ENCODE data around the gene GOPC.

The GOPC gene

DNA sequence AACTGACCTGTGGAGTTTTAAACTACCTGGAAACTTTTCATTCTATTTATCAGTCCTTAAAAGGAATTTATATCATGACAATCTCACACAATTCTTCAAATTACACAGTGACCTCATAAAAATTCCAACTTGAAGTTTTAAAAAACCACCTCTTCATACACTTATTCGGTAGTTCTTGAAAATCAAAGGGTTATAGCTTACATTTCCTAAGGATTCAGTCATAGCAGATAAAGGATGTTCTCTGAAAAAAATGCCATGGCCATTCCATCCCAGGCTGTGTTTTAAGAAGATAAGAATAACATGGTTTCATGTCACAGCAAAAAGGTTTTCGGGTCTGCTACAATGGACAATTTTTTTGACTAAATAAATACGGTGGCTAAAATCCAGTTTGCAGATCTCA is 41.2 kb downstream of the GOPC start:
- Histone ChIP-seq H3K27ac (no peak overlapping the region), H3K79me2 (ENCODE audit: insufficient read depth, low read depth) (no peaks in the 10 kb centered on the region), H2AFZ (ENCODE audit: low read depth) (no peak overlapping the region), H3K4me2 (no peak overlapping the region), H3K4me1 (ENCODE audit: low read depth, poor library complexity, severe bottlenecking) (peaks cover 12% of the 10 kb centered on the region), H3K36me3 (ENCODE audit: insufficient read depth) (no peaks in the 10 kb centered on the region), H3K4me3 (IDR thresholded peaks at IDR 0.05; ENCODE audit: insufficient read depth, low read depth, low read length) (no peak overlapping the region), H3K9ac (no peak overlapping the region), H4K20me1 (ENCODE audit: insufficient read depth) (no peaks in the 10 kb centered on the region), H3K27me3 (ENCODE audit: insufficient read depth, low read depth) (no peaks in the 10 kb centered on the region)
- TF ChIP-seq, protein P1, sequence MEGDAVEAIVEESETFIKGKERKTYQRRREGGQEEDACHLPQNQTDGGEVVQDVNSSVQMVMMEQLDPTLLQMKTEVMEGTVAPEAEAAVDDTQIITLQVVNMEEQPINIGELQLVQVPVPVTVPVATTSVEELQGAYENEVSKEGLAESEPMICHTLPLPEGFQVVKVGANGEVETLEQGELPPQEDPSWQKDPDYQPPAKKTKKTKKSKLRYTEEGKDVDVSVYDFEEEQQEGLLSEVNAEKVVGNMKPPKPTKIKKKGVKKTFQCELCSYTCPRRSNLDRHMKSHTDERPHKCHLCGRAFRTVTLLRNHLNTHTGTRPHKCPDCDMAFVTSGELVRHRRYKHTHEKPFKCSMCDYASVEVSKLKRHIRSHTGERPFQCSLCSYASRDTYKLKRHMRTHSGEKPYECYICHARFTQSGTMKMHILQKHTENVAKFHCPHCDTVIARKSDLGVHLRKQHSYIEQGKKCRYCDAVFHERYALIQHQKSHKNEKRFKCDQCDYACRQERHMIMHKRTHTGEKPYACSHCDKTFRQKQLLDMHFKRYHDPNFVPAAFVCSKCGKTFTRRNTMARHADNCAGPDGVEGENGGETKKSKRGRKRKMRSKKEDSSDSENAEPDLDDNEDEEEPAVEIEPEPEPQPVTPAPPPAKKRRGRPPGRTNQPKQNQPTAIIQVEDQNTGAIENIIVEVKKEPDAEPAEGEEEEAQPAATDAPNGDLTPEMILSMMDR (conservative IDR thresholded peaks at IDR 0.05; ENCODE audit: low read depth, low read length): no peak

DNA sequence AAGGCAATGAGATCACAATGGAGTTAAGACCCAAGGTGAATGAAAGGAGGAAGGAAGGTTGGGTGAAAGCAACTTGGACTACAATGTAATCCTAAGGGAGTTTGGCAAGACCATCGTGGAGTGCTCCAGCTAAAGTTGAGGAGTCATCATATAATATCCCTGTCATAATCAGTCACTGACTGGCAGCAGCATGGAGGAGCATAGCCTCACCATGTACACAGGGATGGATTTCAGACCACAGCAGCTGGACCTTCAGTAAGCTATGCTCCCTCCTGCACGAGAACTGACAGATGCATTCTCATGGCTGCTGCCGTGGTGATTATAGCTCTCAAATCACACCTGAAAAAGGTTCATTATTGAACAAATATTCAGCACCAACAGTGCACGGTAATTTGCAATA is 43.0 kb downstream of the GOPC start:
- Histone ChIP-seq H2AFZ (ENCODE audit: low read depth) (no peak overlapping the region), H3K36me3 (ENCODE audit: insufficient read depth) (no peaks in the 10 kb centered on the region), H3K4me2 (no peak overlapping the region), H3K4me3 (IDR thresholded peaks at IDR 0.05; ENCODE audit: insufficient read depth, low read depth, low read length) (no peak overlapping the region), H3K9ac (no peak overlapping the region), H3K27me3 (ENCODE audit: insufficient read depth, low read depth) (no peaks in the 10 kb centered on the region), H4K20me1 (ENCODE audit: insufficient read depth) (no peaks in the 10 kb centered on the region), H3K4me1 (ENCODE audit: low read depth, poor library complexity, severe bottlenecking) (peaks cover 15% of the 10 kb centered on the region), H3K27ac (no peak overlapping the region), H3K79me2 (ENCODE audit: insufficient read depth, low read depth) (no peaks in the 10 kb centered on the region)
- TF ChIP-seq, protein P1 (conservative IDR thresholded peaks at IDR 0.05; ENCODE audit: low read depth, low read length): no peak

DNA sequence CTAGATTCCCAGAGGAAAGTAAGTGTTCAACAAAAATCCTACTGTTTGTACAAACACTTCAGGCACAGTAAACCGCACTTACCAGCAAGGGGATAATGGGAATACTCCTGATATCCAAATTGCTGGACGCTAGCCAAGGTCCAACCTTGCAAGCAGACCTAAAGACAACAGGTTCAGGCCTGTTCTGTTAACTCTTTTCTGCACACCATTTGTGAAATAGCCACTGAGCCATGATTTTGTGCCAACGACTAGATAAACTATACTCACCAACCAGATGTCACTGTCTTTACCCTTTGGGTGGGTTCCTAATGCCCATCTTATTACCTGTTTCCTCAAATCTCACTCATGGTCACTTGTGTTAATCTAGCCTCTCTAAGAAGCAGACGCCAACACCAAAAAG is 43.5 kb downstream of the GOPC start:
- H4K20me1 ChIP-seq (ENCODE audit: insufficient read depth): no peaks in the 10 kb centered on the region
- H3K27me3 ChIP-seq (ENCODE audit: insufficient read depth, low read depth): no peaks in the 10 kb centered on the region
- no peaks in the 10 kb centered on the region for H3K36me3 ChIP-seq (ENCODE audit: insufficient read depth)
- H3K9ac ChIP-seq: no peak overlapping the region
- TF ChIP-seq, protein P1 (conservative IDR thresholded peaks at IDR 0.05; ENCODE audit: low read depth, low read length): no peak
- no peak overlapping the region for H3K4me3 ChIP-seq (IDR thresholded peaks at IDR 0.05; ENCODE audit: insufficient read depth, low read depth, low read length)
- no peak overlapping the region for H3K27ac ChIP-seq
- no peak overlapping the region for H3K4me2 ChIP-seq
- no peaks in the 10 kb centered on the region for H3K79me2 ChIP-seq (ENCODE audit: insufficient read depth, low read depth)
- H2AFZ ChIP-seq (ENCODE audit: low read depth): no peak overlapping the region
- peaks cover 15% of the 10 kb centered on the region for H3K4me1 ChIP-seq (ENCODE audit: low read depth, poor library complexity, severe bottlenecking)

DNA sequence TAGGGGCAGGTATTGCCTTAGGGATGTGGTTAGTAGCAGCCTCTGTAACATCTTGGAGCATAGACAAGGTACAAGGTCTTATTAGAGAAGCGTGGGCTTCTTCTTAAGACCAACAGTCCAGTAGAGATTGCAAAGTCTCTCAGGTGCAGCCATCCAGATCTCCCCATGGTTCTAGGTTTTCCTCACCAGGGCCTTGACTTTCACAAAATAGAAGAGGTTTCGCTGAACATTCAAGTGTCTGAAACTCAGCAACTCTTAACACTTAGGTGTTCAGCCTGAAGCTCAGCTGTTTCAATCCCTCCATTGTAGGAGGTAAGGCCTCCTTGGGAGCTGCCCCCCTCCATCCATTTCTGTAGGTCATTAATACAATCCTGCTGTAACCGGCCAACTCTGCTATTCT is 44.4 kb downstream of the GOPC start:
- Histone ChIP-seq H3K4me1 (ENCODE audit: low read depth, poor library complexity, severe bottlenecking) (peaks cover 15% of the 10 kb centered on the region), H3K27ac (no peak overlapping the region), H3K4me3 (IDR thresholded peaks at IDR 0.05; ENCODE audit: insufficient read depth, low read depth, low read length) (no peak overlapping the region), H3K79me2 (ENCODE audit: insufficient read depth, low read depth) (no peaks in the 10 kb centered on the region), H3K36me3 (ENCODE audit: insufficient read depth) (no peaks in the 10 kb centered on the region), H3K27me3 (ENCODE audit: insufficient read depth, low read depth) (no peaks in the 10 kb centered on the region), H3K9ac (no peak overlapping the region), H2AFZ (ENCODE audit: low read depth) (no peak overlapping the region), H4K20me1 (ENCODE audit: insufficient read depth) (no peaks in the 10 kb centered on the region), H3K4me2 (no peak overlapping the region)
- TF ChIP-seq, protein P1 (conservative IDR thresholded peaks at IDR 0.05; ENCODE audit: low read depth, low read length): no peak
